Measurements from ENCODE around the gene HERC5.

HERC5 gene

GRCh38 chr4:88441696-88442095 lies 15.2 kb upstream of the HERC5 start:
- H3K14ac ChIP-seq (ENCODE audit: low read length in 2 of 2): no peak overlapping the region

GRCh38 chr4:88442689-88443191 lies 14.2 kb upstream of the HERC5 start:
- Histone ChIP-seq H3K4me1 (ENCODE audit: control insufficient read depth, insufficient read depth, low read depth, low read length) (no peaks in the 10 kb centered on the region), H3K18ac (ENCODE audit: low read depth in 1 of 2, low read length in 2 of 2) (no peak overlapping the region), H2BK12ac (ENCODE audit: low read length in 2 of 2) (no peak overlapping the region), H2BK15ac (ENCODE audit: low read depth, poor library complexity, severe bottlenecking) (no peak overlapping the region), H3K9me3 (ENCODE audit: control insufficient read depth, low read length) (no peaks in the 10 kb centered on the region), H3K14ac (ENCODE audit: low read length in 2 of 2) (no peak overlapping the region), H3K23ac (ENCODE audit: low read length in 2 of 2) (no peak overlapping the region), H2BK120ac (ENCODE audit: low read depth, low read length) (no peak overlapping the region), H3K4me3 (ENCODE audit: insufficient read depth in 1 of 2, low read depth in 1 of 2, low read length in 2 of 2) (no peak overlapping the region), H2BK5ac (ENCODE audit: low read depth, low read length, poor library complexity, severe bottlenecking) (no peak overlapping the region), H3K79me1 (replicated peaks; ENCODE audit: low read length, poor library complexity, severe bottlenecking) (no peaks in the 10 kb centered on the region), H3K36me3 (ENCODE audit: control insufficient read depth in 1 of 2, insufficient read depth in 2 of 2, low read depth in 1 of 2, low read length in 2 of 2) (peaks cover 3 to 33% of the 10 kb centered on the region in 2 experiments), H2AK5ac (ENCODE audit: low read length, severe bottlenecking) (no peak overlapping the region), H3K9ac (ENCODE audit: low read length) (no peak overlapping the region), H3K27ac (ENCODE audit: low read length, poor library complexity, severe bottlenecking) (no peak overlapping the region), H4K8ac (ENCODE audit: low read length) (no peak overlapping the region), H3K4me2 (ENCODE audit: low read length, poor library complexity, severe bottlenecking) (no peak overlapping the region), H3K4ac (ENCODE audit: low read depth in 1 of 2, low read length in 2 of 2) (no peak overlapping the region), H4K91ac (ENCODE audit: low read length) (no peak overlapping the region), H2AFZ (ENCODE audit: low read depth, low read length) (no peak overlapping the region), H3K27me3 (ENCODE audit: control insufficient read depth in 1 of 2, insufficient read depth in 1 of 2, low read length in 2 of 2) (no peaks in the 10 kb centered on the region)
- no peak for DNase-seq
- 75% methylated on average over 1 of the region's 1 CpG for WGBS

More at GRCh38 chr4:88441696-88442095, 15.2 kb upstream of the HERC5 start:
- no peaks in the 10 kb centered on the region for H3K79me1 ChIP-seq (replicated peaks; ENCODE audit: low read length, poor library complexity, severe bottlenecking)
- H3K23ac ChIP-seq (ENCODE audit: low read length in 2 of 2): no peak overlapping the region
- H2AK5ac ChIP-seq (ENCODE audit: low read length, severe bottlenecking): no peak overlapping the region
- no peak overlapping the region for H3K4me2 ChIP-seq (ENCODE audit: low read length, poor library complexity, severe bottlenecking)
- H2AFZ ChIP-seq (ENCODE audit: low read depth, low read length): no peak overlapping the region
- H2BK12ac ChIP-seq (ENCODE audit: low read length in 2 of 2): no peak overlapping the region
- no peak overlapping the region for H3K27ac ChIP-seq (ENCODE audit: low read length, poor library complexity, severe bottlenecking)
- no peak overlapping the region for H3K4ac ChIP-seq (ENCODE audit: low read depth in 1 of 2, low read length in 2 of 2)
- no peak overlapping the region for H3K18ac ChIP-seq (ENCODE audit: low read depth in 1 of 2, low read length in 2 of 2)
- no peak overlapping the region for H3K4me3 ChIP-seq (ENCODE audit: insufficient read depth in 1 of 2, low read depth in 1 of 2, low read length in 2 of 2)
- peaks cover 3 to 33% of the 10 kb centered on the region in 2 experiments for H3K36me3 ChIP-seq (ENCODE audit: control insufficient read depth in 1 of 2, insufficient read depth in 2 of 2, low read depth in 1 of 2, low read length in 2 of 2)
- H3K27me3 ChIP-seq (ENCODE audit: control insufficient read depth in 1 of 2, insufficient read depth in 1 of 2, low read length in 2 of 2): no peaks in the 10 kb centered on the region
- no peak overlapping the region for H2BK5ac ChIP-seq (ENCODE audit: low read depth, low read length, poor library complexity, severe bottlenecking)
- H3K9me3 ChIP-seq (ENCODE audit: control insufficient read depth, low read length): no peaks in the 10 kb centered on the region
- DNase-seq: peak; percentile 14
- no peak overlapping the region for H4K91ac ChIP-seq (ENCODE audit: low read length)
- no peak overlapping the region for H2BK15ac ChIP-seq (ENCODE audit: low read depth, poor library complexity, severe bottlenecking)
- no peak overlapping the region for H3K9ac ChIP-seq (ENCODE audit: low read length)
- H3K4me1 ChIP-seq (ENCODE audit: control insufficient read depth, insufficient read depth, low read depth, low read length): no peaks in the 10 kb centered on the region
- H2BK120ac ChIP-seq (ENCODE audit: low read depth, low read length): no peak overlapping the region
- no peak overlapping the region for H4K8ac ChIP-seq (ENCODE audit: low read length)

GRCh38 chr4:88443486-88443885 lies 13.4 kb upstream of the HERC5 start:
- H2AFZ ChIP-seq (ENCODE audit: low read depth, low read length): no peak overlapping the region
- H3K27ac ChIP-seq (ENCODE audit: low read length, poor library complexity, severe bottlenecking): no peak overlapping the region
- no peak overlapping the region for H3K23ac ChIP-seq (ENCODE audit: low read length in 2 of 2)
- H2BK120ac ChIP-seq (ENCODE audit: low read depth, low read length): no peak overlapping the region
- H3K79me1 ChIP-seq (replicated peaks; ENCODE audit: low read length, poor library complexity, severe bottlenecking): no peaks in the 10 kb centered on the region
- no peak overlapping the region for H4K8ac ChIP-seq (ENCODE audit: low read length)
- no peak overlapping the region for H3K4me3 ChIP-seq (ENCODE audit: insufficient read depth in 1 of 2, low read depth in 1 of 2, low read length in 2 of 2)
- peaks cover 3 to 33% of the 10 kb centered on the region in 2 experiments for H3K36me3 ChIP-seq (ENCODE audit: control insufficient read depth in 1 of 2, insufficient read depth in 2 of 2, low read depth in 1 of 2, low read length in 2 of 2)
- H3K9me3 ChIP-seq (ENCODE audit: control insufficient read depth, low read length): no peaks in the 10 kb centered on the region
- H2BK5ac ChIP-seq (ENCODE audit: low read depth, low read length, poor library complexity, severe bottlenecking): no peak overlapping the region
- no peak overlapping the region for H4K91ac ChIP-seq (ENCODE audit: low read length)
- no peak overlapping the region for H2BK15ac ChIP-seq (ENCODE audit: low read depth, poor library complexity, severe bottlenecking)
- H2BK12ac ChIP-seq (ENCODE audit: low read length in 2 of 2): no peak overlapping the region
- H3K9ac ChIP-seq (ENCODE audit: low read length): no peak overlapping the region
- no peak overlapping the region for H2AK5ac ChIP-seq (ENCODE audit: low read length, severe bottlenecking)
- DNase-seq: no peak
- H3K27me3 ChIP-seq (ENCODE audit: control insufficient read depth in 1 of 2, insufficient read depth in 1 of 2, low read length in 2 of 2): no peaks in the 10 kb centered on the region
- H3K18ac ChIP-seq (ENCODE audit: low read depth in 1 of 2, low read length in 2 of 2): no peak overlapping the region
- no peak overlapping the region for H3K4me2 ChIP-seq (ENCODE audit: low read length, poor library complexity, severe bottlenecking)
- H3K4me1 ChIP-seq (ENCODE audit: control insufficient read depth, insufficient read depth, low read depth, low read length): no peaks in the 10 kb centered on the region
- H3K14ac ChIP-seq (ENCODE audit: low read length in 2 of 2): no peak overlapping the region
- H3K4ac ChIP-seq (ENCODE audit: low read depth in 1 of 2, low read length in 2 of 2): no peak overlapping the region
- WGBS: 89% methylated on average over 3 of the region's 5 CpGs

- H3K23ac ChIP-seq (ENCODE audit: low read length in 2 of 2): no peak overlapping the region
- H3K27me3 ChIP-seq (ENCODE audit: control insufficient read depth in 1 of 2, insufficient read depth in 1 of 2, low read length in 2 of 2): no peaks in the 10 kb centered on the region
- no peak overlapping the region for H2BK5ac ChIP-seq (ENCODE audit: low read depth, low read length, poor library complexity, severe bottlenecking)
- no peaks in the 10 kb centered on the region for H3K79me1 ChIP-seq (replicated peaks; ENCODE audit: low read length, poor library complexity, severe bottlenecking)
- H3K36me3 ChIP-seq (ENCODE audit: control insufficient read depth in 1 of 2, insufficient read depth in 2 of 2, low read depth in 1 of 2, low read length in 2 of 2): peaks cover 3 to 26% of the 10 kb centered on the region in 2 experiments
- H3K4me3 ChIP-seq (ENCODE audit: insufficient read depth in 1 of 2, low read depth in 1 of 2, low read length in 2 of 2): no peak overlapping the region
- H2AK5ac ChIP-seq (ENCODE audit: low read length, severe bottlenecking): no peak overlapping the region
- no peak overlapping the region for H3K9ac ChIP-seq (ENCODE audit: low read length)
- DNase-seq: no peak
- H2BK120ac ChIP-seq (ENCODE audit: low read depth, low read length): no peak overlapping the region
- no peak overlapping the region for H4K8ac ChIP-seq (ENCODE audit: low read length)
- 83% methylated on average over 4 of the region's 4 CpGs for WGBS
- no peak overlapping the region for H3K4ac ChIP-seq (ENCODE audit: low read depth in 1 of 2, low read length in 2 of 2)
- H2AFZ ChIP-seq (ENCODE audit: low read depth, low read length): no peak overlapping the region
- no peaks in the 10 kb centered on the region for H3K4me1 ChIP-seq (ENCODE audit: control insufficient read depth, insufficient read depth, low read depth, low read length)
- no peak overlapping the region for H3K27ac ChIP-seq (ENCODE audit: low read length, poor library complexity, severe bottlenecking)
- H3K4me2 ChIP-seq (ENCODE audit: low read length, poor library complexity, severe bottlenecking): no peak overlapping the region
- H3K18ac ChIP-seq (ENCODE audit: low read depth in 1 of 2, low read length in 2 of 2): no peak overlapping the region
- H3K9me3 ChIP-seq (ENCODE audit: control insufficient read depth, low read length): no peaks in the 10 kb centered on the region
- no peak overlapping the region for H3K14ac ChIP-seq (ENCODE audit: low read length in 2 of 2)
- no peak overlapping the region for H4K91ac ChIP-seq (ENCODE audit: low read length)
- H2BK12ac ChIP-seq (ENCODE audit: low read length in 2 of 2): no peak overlapping the region
- no peak overlapping the region for H2BK15ac ChIP-seq (ENCODE audit: low read depth, poor library complexity, severe bottlenecking)
Measured at GRCh38 chr4:88445252-88445651, 11.7 kb upstream of the HERC5 start.

Measured in mesenchymal stem cell (in vitro differentiated cells and primary cell).